Liver (tissue), 3 donors: ENCODE results near the gene TIAM1.

Experiments used
- HNF4A ChIP-seq, 2 donors: conservative IDR thresholded peaks; 2 replicates each; pipeline ENCODE4 v1.6.1; 2016; ENCODE audit warnings: antibody characterized with exemption in 2 of 2, mild to moderate bottlenecking in 2 of 2
- RAD21 ChIP-seq, 2 donors: IDR thresholded peaks; 2 replicates each; pipeline ENCODE4 v1.6.1; 2016; ENCODE audit warnings: antibody characterized with exemption in 2 of 2, mild to moderate bottlenecking in 2 of 2
- TAF1 ChIP-seq: conservative IDR thresholded peaks from 2 replicates; pipeline ENCODE4 v1.6.1; 2016; ENCODE audit warnings: antibody characterized with exemption, mild to moderate bottlenecking
- TF ChIP-seq, protein P1 (sequence below): fragments of 150-350 bp; IDR thresholded peaks from 2 replicates; pipeline ENCODE4 v1.5.1; 2017; ENCODE audit warnings: improper control_type of control experiment, low read depth, low read length; ENCODE audit not compliant: missing input control
- TF ChIP-seq, protein P2 (sequence below): IDR thresholded peaks from 2 replicates; pipeline ENCODE4 v1.6.1; 2016; ENCODE audit warnings: antibody characterized with exemption
- TF ChIP-seq, protein P3 (sequence below): IDR thresholded peaks from 2 replicates; pipeline ENCODE4 v1.6.1; 2016; ENCODE audit warnings: antibody characterized with exemption, mild to moderate bottlenecking
- TF ChIP-seq, protein P4 (sequence below): IDR thresholded peaks from 2 replicates; pipeline ENCODE4 v1.6.1; 2016; ENCODE audit warnings: antibody characterized with exemption
- TF ChIP-seq, protein P5 (sequence below): IDR thresholded peaks from 2 replicates; pipeline ENCODE4 v1.6.1; 2016; ENCODE audit warnings: antibody characterized with exemption
- donor health status: healthy.
- donor health status: healthy.

DNA sequence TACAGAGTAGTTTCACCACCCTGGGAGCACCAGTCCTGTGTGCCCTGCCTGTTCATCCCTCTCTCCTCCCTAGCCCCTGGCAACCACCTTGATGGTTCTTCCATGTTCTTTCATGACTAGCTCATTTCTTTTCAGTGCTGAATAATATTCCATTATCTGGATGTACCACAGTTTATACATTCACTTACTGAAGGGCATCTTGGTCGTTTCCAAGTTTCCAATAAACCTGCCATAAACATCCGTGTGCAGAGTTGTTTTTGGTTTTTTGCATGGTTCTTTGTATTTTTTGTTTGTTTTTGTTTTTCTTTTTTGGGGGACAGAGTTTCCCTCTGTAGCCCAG is 13.9 kb downstream of the TIAM1 start:
- TF ChIP-seq, protein P1, sequence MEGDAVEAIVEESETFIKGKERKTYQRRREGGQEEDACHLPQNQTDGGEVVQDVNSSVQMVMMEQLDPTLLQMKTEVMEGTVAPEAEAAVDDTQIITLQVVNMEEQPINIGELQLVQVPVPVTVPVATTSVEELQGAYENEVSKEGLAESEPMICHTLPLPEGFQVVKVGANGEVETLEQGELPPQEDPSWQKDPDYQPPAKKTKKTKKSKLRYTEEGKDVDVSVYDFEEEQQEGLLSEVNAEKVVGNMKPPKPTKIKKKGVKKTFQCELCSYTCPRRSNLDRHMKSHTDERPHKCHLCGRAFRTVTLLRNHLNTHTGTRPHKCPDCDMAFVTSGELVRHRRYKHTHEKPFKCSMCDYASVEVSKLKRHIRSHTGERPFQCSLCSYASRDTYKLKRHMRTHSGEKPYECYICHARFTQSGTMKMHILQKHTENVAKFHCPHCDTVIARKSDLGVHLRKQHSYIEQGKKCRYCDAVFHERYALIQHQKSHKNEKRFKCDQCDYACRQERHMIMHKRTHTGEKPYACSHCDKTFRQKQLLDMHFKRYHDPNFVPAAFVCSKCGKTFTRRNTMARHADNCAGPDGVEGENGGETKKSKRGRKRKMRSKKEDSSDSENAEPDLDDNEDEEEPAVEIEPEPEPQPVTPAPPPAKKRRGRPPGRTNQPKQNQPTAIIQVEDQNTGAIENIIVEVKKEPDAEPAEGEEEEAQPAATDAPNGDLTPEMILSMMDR = no peak
- TF ChIP-seq TAF1 (no peak), HNF4A (conservative IDR thresholded peaks at IDR 0.05) (no peak), RAD21 (IDR thresholded peaks at IDR 0.05) (no peak)
- TF ChIP-seq, protein P2, sequence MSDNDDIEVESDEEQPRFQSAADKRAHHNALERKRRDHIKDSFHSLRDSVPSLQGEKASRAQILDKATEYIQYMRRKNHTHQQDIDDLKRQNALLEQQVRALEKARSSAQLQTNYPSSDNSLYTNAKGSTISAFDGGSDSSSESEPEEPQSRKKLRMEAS = no peak
- TF ChIP-seq, protein P3, sequence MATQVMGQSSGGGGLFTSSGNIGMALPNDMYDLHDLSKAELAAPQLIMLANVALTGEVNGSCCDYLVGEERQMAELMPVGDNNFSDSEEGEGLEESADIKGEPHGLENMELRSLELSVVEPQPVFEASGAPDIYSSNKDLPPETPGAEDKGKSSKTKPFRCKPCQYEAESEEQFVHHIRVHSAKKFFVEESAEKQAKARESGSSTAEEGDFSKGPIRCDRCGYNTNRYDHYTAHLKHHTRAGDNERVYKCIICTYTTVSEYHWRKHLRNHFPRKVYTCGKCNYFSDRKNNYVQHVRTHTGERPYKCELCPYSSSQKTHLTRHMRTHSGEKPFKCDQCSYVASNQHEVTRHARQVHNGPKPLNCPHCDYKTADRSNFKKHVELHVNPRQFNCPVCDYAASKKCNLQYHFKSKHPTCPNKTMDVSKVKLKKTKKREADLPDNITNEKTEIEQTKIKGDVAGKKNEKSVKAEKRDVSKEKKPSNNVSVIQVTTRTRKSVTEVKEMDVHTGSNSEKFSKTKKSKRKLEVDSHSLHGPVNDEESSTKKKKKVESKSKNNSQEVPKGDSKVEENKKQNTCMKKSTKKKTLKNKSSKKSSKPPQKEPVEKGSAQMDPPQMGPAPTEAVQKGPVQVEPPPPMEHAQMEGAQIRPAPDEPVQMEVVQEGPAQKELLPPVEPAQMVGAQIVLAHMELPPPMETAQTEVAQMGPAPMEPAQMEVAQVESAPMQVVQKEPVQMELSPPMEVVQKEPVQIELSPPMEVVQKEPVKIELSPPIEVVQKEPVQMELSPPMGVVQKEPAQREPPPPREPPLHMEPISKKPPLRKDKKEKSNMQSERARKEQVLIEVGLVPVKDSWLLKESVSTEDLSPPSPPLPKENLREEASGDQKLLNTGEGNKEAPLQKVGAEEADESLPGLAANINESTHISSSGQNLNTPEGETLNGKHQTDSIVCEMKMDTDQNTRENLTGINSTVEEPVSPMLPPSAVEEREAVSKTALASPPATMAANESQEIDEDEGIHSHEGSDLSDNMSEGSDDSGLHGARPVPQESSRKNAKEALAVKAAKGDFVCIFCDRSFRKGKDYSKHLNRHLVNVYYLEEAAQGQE = no peak
- TF ChIP-seq, protein P4, sequence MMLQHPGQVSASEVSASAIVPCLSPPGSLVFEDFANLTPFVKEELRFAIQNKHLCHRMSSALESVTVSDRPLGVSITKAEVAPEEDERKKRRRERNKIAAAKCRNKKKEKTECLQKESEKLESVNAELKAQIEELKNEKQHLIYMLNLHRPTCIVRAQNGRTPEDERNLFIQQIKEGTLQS = no peak
- TF ChIP-seq, protein P5, sequence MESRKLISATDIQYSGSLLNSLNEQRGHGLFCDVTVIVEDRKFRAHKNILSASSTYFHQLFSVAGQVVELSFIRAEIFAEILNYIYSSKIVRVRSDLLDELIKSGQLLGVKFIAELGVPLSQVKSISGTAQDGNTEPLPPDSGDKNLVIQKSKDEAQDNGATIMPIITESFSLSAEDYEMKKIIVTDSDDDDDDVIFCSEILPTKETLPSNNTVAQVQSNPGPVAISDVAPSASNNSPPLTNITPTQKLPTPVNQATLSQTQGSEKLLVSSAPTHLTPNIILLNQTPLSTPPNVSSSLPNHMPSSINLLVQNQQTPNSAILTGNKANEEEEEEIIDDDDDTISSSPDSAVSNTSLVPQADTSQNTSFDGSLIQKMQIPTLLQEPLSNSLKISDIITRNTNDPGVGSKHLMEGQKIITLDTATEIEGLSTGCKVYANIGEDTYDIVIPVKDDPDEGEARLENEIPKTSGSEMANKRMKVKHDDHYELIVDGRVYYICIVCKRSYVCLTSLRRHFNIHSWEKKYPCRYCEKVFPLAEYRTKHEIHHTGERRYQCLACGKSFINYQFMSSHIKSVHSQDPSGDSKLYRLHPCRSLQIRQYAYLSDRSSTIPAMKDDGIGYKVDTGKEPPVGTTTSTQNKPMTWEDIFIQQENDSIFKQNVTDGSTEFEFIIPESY = no peak
